AG04449 (cell line): ENCODE measurements around the gene KRT85.

Experiments
- CTCF ChIA-PET: fragments of 350-600 bp; formaldehyde crosslinking; extraction: SDS; loops from one replicate; lab custom pipeline; 2021; ENCODE audit warnings: antibody characterized with exemption; lab: Yijun Ruan, JAX
- POLR2A ChIA-PET: fragments of 400-600, 350-600 bp; formaldehyde crosslinking; extraction: SDS; loops from one replicate; lab custom pipeline; 2020; ENCODE audit warnings: antibody characterized with exemption, inconsistent platforms; lab: Yijun Ruan, JAX
- DNase-seq: peaks from one replicate; pipeline ENCODE4 v3.0.0-alpha.2; 2010; ENCODE audit warnings: low read depth, low spot score
- H3K4me3 ChIP-seq: 2 replicates; pipeline ENCODE4 v1.5.1; 2011; ENCODE audit warnings: low read depth, mild to moderate bottlenecking, control low read depth, low read length
- TF ChIP-seq, protein P1 (sequence below): IDR thresholded peaks from one replicate; pipeline ENCODE4 v1.5.1; 2011; ENCODE audit warnings: mild to moderate bottlenecking, moderate library complexity, low read length, control low read depth, inconsistent platforms; ENCODE audit not compliant: insufficient read depth; ENCODE audit errors: missing control alignments

Gene KRT85

DNA sequence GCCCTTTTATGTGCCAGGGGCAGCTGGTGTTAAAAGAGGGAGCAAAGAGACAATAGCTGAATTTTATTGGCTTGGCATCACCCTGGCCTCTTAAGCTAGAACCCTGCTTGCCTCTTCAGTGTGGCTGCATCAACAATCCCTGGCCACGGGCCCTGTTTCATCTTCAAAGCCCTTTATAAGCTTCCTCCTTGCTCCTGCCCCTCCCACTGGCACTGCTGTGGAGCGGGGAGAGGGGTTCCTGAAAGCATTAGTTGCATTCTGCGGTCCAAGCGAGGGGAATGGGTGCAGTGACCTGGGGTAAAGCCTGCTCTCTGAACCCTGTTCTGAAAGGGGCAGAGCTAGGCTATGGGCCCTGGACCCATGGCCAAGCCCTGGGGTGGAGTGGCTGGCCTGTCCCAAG lies 45.9 kb downstream of the KRT85 start:
- TF ChIP-seq, protein P1, sequence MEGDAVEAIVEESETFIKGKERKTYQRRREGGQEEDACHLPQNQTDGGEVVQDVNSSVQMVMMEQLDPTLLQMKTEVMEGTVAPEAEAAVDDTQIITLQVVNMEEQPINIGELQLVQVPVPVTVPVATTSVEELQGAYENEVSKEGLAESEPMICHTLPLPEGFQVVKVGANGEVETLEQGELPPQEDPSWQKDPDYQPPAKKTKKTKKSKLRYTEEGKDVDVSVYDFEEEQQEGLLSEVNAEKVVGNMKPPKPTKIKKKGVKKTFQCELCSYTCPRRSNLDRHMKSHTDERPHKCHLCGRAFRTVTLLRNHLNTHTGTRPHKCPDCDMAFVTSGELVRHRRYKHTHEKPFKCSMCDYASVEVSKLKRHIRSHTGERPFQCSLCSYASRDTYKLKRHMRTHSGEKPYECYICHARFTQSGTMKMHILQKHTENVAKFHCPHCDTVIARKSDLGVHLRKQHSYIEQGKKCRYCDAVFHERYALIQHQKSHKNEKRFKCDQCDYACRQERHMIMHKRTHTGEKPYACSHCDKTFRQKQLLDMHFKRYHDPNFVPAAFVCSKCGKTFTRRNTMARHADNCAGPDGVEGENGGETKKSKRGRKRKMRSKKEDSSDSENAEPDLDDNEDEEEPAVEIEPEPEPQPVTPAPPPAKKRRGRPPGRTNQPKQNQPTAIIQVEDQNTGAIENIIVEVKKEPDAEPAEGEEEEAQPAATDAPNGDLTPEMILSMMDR: no peak
- POLR2A ChIA-PET: no interaction called here
- CTCF ChIA-PET: interaction anchor here (0.8 to 12.4 kb wide), 5 partner anchors 12 to 563 kb away, joined by 3 to 182 read pairs (median 5); no protein-coding TSS in a partner anchor
- DNase-seq: no peak
- no peak overlapping the region for H3K4me3 ChIP-seq

DNA sequence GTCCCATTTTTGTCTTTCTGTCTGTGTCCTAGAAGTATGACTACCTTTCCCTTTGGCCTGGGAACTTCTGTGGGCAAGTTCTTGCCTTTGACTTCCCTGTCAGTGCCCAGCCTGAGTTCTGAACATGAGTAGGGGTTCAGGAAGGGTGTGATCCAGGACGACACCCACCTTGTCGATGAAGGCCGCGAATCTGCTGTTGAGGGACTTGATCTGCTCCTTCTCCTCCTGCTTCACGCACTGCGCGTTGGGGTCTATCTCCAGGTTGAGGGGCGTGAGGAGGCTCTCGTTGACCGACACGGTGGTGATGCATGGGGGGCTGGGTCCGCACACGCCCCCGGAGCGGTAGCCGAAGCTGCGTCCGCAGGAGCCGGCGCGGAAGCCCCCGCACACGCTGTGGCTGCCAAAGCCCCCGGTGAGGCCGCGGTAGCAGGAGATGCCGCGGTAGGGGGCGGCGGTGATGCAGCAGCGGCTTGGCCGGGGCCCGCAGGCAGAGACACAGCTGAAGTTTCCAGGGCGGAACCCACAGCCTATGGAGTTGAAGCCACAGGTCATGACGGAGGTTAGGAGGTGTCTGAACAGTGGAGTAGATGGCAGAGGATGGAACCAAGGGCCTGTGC lies 46.4 kb downstream of the KRT85 start, which contains the start of gene KRT83:
KRT83 (minus strand) TSS at position 615 of the 617 bp plus-strand sequence; CDS start at position 552, 63 bp downstream.
- ChIA-PET CTCF (interaction anchor here (1.7 to 12.4 kb wide), 3 partner anchors 12 to 42 kb away, joined by 5 to 182 read pairs (median 6); no protein-coding TSS in a partner anchor), POLR2A (no interaction called here)
- no peak within 1 kb of the TSS for H3K4me3 ChIP-seq
- TF ChIP-seq, protein P1: no peak
- no peak for DNase-seq

DNA sequence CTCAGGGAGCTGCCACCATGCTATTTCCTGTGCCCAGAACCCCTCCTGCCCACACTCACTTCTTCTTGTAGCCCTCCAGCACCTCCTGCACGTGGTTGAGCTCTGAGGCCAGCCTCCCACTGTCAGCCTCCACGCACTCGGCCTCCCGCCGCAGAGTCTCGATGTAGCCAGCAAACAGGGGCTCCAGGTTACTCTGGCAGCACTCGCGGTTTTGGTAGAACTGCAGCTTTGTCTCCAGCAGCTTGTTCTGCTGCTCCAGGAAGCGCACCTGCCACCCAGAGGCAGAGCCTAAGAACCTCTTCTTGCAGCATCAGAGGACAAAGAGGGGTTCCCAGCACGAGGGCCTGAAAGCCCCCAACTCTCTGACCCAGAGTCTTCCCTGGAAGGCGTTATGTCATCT lies 48.2 kb downstream of the KRT85 start:
- DNase-seq: no peak
- TF ChIP-seq, protein P1: no peak
- ChIA-PET CTCF (interaction anchor here (1.0 to 12.4 kb wide), 6 partner anchors 8 to 198 kb away, joined by 3 to 182 read pairs (median 4); no protein-coding TSS in a partner anchor), POLR2A (no interaction called here)
- no peak overlapping the region for H3K4me3 ChIP-seq

DNA sequence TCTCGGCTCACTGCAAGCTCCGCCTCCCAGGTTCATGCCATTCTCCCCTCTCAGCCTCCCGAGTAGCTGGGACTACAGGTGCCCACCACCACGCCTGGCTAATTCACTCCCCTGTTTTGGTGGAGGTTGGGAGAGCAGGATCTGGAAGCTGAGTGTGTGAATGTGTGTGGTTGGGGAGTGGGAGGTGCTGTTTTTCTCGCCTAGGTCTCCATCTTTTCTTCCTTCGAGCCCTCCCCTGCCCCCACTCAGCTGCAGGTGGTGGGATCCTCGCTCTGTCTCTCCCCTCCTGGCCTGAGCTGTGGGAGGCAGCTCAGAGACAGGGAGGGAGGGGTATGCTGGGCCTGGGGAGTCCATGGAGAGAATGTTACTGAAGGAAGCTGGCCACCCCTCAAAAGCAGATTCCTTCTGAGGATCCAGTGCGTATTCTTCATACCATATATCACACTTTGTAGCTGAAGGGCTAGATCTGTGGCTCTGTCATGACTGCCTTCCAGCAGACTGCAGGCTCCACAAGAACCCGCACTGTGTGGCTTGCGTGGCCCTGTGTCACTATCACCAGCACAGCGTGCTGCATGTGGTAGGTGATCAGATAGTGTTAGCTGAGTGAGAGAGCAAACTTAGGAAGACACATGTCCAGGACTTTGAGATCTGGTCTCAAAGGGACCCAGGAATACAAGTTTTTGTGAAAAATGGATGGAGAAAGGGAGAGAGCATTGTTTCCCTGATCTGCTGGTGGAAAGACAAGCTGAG lies 48.9 kb downstream of the KRT85 start:
- TF ChIP-seq, protein P1: no peak
- POLR2A ChIA-PET: no interaction called here
- no peak overlapping the region for H3K4me3 ChIP-seq
- CTCF ChIA-PET: interaction anchor here (1.0 to 12.4 kb wide), 6 partner anchors 9 to 197 kb away, joined by 3 to 182 read pairs (median 4); no protein-coding TSS in a partner anchor
- DNase-seq: no peak

DNA sequence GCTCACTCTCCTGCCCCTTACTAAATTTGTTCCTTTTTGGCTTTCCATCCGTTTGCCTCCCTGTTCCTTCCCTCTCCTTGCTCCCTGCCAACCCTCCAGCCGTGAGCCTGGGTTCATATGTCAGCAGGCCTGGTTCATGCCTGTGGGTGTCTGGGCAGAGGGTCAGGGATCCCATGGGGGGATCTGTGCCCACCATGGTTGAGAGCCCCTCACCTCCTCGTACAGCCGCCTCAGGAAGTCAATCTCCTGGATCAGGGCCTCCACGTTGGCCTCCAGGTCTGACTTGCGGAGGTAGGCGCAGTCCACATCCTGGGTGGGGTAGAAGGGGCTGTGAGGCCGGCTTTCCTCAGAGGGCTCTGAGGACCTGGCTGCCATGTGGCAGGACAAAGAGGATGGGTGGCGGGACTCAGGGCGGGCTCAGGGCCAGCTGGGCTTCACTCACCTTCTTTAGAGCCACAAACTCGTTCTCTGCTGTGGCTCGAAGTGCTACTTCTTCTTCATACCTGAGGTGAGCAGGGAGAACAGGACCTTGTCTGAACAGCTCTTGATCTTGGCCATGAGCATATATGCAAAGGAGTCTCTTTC lies 49.7 kb downstream of the KRT85 start:
- CTCF ChIA-PET: interaction anchor here (0.6 to 5.9 kb wide), 2 partner anchors 10 to 55 kb away, joined by 4 to 59 read pairs; no protein-coding TSS in a partner anchor
- POLR2A ChIA-PET: no interaction called here
- no peak for DNase-seq
- TF ChIP-seq, protein P1: no peak
- no peak overlapping the region for H3K4me3 ChIP-seq
